ENCODE measurements around the gene BSPRY.
"Not testable (repeated sequence)": the region's sequence is repeated elsewhere in the genome, so short reads cannot be mapped to it uniquely, and the experiment has no call there.

Gene BSPRY

DNA sequence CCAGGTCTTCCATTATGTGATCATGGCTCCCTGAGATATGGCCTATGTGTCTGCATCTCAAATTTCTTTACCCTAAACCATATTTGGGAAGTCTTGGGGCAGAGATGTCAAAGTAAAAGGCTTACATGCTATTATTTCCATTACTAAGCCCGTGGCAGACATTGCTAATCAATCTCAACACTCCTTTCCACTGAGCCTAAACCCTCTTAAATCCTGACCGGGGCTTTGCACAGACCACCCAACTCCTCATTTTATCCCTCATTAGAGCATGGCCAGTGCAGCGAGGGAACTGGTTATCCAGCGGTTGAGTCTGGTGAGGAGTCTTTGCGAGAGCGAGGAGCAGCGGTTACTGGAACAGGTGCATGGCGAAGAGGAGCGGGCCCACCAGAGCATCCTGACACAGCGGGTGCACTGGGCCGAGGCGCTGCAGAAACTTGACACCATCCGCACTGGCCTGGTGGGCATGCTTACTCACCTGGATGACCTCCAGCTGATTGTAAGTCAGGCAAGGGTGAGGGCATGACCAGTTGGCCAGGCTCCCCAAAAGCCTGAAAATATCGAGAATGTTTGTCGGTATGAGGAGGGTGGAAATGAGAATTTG is 11.0 kb downstream of the BSPRY start:
- Histone ChIP-seq H3K4me1 (ENCODE audit: insufficient read depth, poor library complexity, severe bottlenecking) (no peaks in the 10 kb centered on the region), H3K4me3 (ENCODE audit: severe bottlenecking) (no peak overlapping the region), H3K36me3 (ENCODE audit: low read depth) (no peaks in the 10 kb centered on the region), H3K9me3 (ENCODE audit: severe bottlenecking) (no peaks in the 10 kb centered on the region), H3K27me3 (ENCODE audit: insufficient read depth, poor library complexity, severe bottlenecking) (no peaks in the 10 kb centered on the region), H3K27ac (ENCODE audit: poor library complexity, severe bottlenecking) (no peak overlapping the region)
- ATAC-seq (ENCODE audit: low read depth) (no peak), DNase-seq (ENCODE audit: low spot score) (no peak)
- TF ChIP-seq, protein P1, sequence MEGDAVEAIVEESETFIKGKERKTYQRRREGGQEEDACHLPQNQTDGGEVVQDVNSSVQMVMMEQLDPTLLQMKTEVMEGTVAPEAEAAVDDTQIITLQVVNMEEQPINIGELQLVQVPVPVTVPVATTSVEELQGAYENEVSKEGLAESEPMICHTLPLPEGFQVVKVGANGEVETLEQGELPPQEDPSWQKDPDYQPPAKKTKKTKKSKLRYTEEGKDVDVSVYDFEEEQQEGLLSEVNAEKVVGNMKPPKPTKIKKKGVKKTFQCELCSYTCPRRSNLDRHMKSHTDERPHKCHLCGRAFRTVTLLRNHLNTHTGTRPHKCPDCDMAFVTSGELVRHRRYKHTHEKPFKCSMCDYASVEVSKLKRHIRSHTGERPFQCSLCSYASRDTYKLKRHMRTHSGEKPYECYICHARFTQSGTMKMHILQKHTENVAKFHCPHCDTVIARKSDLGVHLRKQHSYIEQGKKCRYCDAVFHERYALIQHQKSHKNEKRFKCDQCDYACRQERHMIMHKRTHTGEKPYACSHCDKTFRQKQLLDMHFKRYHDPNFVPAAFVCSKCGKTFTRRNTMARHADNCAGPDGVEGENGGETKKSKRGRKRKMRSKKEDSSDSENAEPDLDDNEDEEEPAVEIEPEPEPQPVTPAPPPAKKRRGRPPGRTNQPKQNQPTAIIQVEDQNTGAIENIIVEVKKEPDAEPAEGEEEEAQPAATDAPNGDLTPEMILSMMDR (IDR thresholded peaks at IDR 0.05; ENCODE audit: poor library complexity, severe bottlenecking) = no peak

DNA sequence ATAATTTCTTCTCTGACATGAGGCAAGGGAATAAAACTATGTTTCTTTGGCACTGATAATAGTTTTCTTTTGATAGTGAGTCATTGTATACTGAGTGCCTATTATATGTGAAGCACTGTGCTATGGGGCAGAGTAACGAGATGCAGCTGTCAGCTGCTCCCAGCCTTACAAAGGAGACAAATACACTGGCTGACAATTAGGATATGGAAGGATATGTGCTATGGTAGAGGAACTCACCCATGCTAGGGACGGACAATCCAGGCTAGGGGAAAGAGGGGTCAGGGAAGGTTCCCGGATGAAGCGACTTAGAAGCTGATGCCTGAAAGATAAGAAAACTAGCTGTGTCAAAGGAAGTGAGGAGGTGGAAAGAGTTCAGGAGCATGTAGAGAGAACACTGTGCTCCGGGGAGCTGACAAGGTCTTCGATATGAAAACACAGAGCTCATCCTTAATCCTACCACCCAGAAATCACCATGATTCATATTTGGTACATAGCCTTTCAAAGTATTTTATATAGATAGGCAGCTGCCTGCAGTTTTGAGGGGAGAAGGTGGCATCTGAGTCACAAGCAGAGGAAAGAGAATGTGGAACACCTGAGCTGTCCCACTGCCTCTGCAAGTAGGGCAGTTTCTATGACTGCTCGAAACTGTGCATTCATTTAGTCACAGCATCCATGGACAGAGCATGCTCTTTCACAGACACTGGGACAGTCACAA is 12.1 kb downstream of the BSPRY start:
- no peaks in the 10 kb centered on the region for H3K9me3 ChIP-seq (ENCODE audit: severe bottlenecking)
- peak; percentile 36; the same call in 2 of the 3 replicates for ATAC-seq (ENCODE audit: low read depth)
- no peaks in the 10 kb centered on the region for H3K36me3 ChIP-seq (ENCODE audit: low read depth)
- no peak overlapping the region for H3K27ac ChIP-seq (ENCODE audit: poor library complexity, severe bottlenecking)
- DNase-seq (ENCODE audit: low spot score) = no peak
- no peaks in the 10 kb centered on the region for H3K4me1 ChIP-seq (ENCODE audit: insufficient read depth, poor library complexity, severe bottlenecking)
- H3K27me3 ChIP-seq (ENCODE audit: insufficient read depth, poor library complexity, severe bottlenecking) = no peaks in the 10 kb centered on the region
- no peak overlapping the region for H3K4me3 ChIP-seq (ENCODE audit: severe bottlenecking)
- TF ChIP-seq, protein P1 (IDR thresholded peaks at IDR 0.05; ENCODE audit: poor library complexity, severe bottlenecking) = no peak

GRCh38 chr9:113363336-113363735 is 14.0 kb downstream of the BSPRY start:
- no peak overlapping the region for H3K27ac ChIP-seq (ENCODE audit: poor library complexity, severe bottlenecking)
- no peak overlapping the region for H3K4me3 ChIP-seq (ENCODE audit: severe bottlenecking)
- DNase-seq (ENCODE audit: low spot score) (no peak), ATAC-seq (ENCODE audit: low read depth) (no peak)
- H3K4me1 ChIP-seq (ENCODE audit: insufficient read depth, poor library complexity, severe bottlenecking) = no peaks in the 10 kb centered on the region
- H3K27me3 ChIP-seq (ENCODE audit: insufficient read depth, poor library complexity, severe bottlenecking) = no peaks in the 10 kb centered on the region
- TF ChIP-seq, protein P1 (IDR thresholded peaks at IDR 0.05; ENCODE audit: poor library complexity, severe bottlenecking) = no peak
- no peaks in the 10 kb centered on the region for H3K36me3 ChIP-seq (ENCODE audit: low read depth)
- H3K9me3 ChIP-seq (ENCODE audit: severe bottlenecking) = no peaks in the 10 kb centered on the region

DNA sequence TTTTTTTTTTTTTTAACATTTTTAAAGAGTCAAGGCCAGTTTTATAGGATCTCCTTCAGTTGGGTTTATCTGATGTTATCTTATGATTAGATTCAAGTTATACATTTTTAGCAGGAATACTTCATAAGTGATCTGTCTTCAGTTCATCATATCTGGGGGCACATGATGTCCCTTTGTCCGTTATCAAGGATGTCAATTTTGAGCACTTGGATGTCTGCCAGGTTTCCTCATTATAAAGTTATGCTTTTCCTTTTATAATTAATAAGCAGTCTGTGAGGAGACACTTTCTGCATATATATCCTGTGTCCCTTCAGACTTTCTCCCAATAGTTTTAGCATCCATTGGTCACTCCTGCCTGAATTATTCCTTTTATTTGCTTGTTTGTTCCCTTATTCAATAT is 15.6 kb downstream of the BSPRY start:
- H3K9me3 ChIP-seq (ENCODE audit: severe bottlenecking) = no peaks in the 10 kb centered on the region
- TF ChIP-seq, protein P1 (IDR thresholded peaks at IDR 0.05; ENCODE audit: poor library complexity, severe bottlenecking) = no peak
- no peak for ATAC-seq (ENCODE audit: low read depth)
- H3K4me1 ChIP-seq (ENCODE audit: insufficient read depth, poor library complexity, severe bottlenecking) = no peaks in the 10 kb centered on the region
- H3K27me3 ChIP-seq (ENCODE audit: insufficient read depth, poor library complexity, severe bottlenecking) = no peaks in the 10 kb centered on the region
- H3K36me3 ChIP-seq (ENCODE audit: low read depth) = no peaks in the 10 kb centered on the region
- no peak overlapping the region for H3K27ac ChIP-seq (ENCODE audit: poor library complexity, severe bottlenecking)
- no peak for DNase-seq (ENCODE audit: low spot score)
- no peak overlapping the region for H3K4me3 ChIP-seq (ENCODE audit: severe bottlenecking)

DNA sequence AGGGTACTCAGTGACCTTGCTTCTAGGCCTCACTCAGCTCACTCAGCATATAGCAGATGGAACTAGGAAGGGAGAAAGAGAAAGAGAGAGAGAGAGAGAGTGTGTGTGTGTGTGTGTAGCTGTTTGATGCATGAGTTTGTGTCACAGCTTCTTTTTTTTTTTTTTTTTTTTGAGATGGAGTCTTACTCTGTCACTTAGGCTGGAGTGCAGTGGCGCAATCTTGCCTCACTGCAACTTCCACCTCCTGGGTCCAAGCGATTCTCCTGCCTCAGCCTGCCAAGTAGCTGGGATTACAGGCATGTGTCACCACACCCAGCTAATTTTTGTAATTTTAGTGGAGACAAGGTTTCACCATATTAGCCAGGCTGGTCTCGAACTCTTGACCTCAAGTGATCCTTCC is 16.3 kb downstream of the BSPRY start:
- H3K9me3 ChIP-seq (ENCODE audit: severe bottlenecking); H3K36me3 ChIP-seq (ENCODE audit: low read depth); H3K4me3 ChIP-seq (ENCODE audit: severe bottlenecking); DNase-seq (ENCODE audit: low spot score); H3K4me1 ChIP-seq (ENCODE audit: insufficient read depth, poor library complexity, severe bottlenecking); ATAC-seq (ENCODE audit: low read depth); H3K27ac ChIP-seq (ENCODE audit: poor library complexity, severe bottlenecking); H3K27me3 ChIP-seq (ENCODE audit: insufficient read depth, poor library complexity, severe bottlenecking): not testable (repeated sequence)

Data from RWPE2 (cell line).